ENCODE measurements around the gene LSM12.
"Not testable (repeated sequence)": the region's sequence is repeated elsewhere in the genome, so short reads cannot be mapped to it uniquely, and the experiment has no call there.

Gene LSM12

GRCh38 chr17:44063704-44064639, 2.5 kb downstream of the LSM12 start:
- no peak for DNase-seq (ENCODE audit: extremely low read depth, low read depth)
- TF ChIP-seq, protein P1, sequence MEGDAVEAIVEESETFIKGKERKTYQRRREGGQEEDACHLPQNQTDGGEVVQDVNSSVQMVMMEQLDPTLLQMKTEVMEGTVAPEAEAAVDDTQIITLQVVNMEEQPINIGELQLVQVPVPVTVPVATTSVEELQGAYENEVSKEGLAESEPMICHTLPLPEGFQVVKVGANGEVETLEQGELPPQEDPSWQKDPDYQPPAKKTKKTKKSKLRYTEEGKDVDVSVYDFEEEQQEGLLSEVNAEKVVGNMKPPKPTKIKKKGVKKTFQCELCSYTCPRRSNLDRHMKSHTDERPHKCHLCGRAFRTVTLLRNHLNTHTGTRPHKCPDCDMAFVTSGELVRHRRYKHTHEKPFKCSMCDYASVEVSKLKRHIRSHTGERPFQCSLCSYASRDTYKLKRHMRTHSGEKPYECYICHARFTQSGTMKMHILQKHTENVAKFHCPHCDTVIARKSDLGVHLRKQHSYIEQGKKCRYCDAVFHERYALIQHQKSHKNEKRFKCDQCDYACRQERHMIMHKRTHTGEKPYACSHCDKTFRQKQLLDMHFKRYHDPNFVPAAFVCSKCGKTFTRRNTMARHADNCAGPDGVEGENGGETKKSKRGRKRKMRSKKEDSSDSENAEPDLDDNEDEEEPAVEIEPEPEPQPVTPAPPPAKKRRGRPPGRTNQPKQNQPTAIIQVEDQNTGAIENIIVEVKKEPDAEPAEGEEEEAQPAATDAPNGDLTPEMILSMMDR (IDR thresholded peaks at IDR 0.05; ENCODE audit: low read depth, low read length), result no peak

- TF ChIP-seq, protein P1 (IDR thresholded peaks at IDR 0.05; ENCODE audit: low read depth, low read length), result no peak
- DNase-seq (ENCODE audit: extremely low read depth, low read depth), result no peak
Observed at GRCh38 chr17:44062871-44063270, 3.6 kb downstream of the LSM12 start.

GRCh38 chr17:44061446-44061845, 5.0 kb downstream of the LSM12 start:
- DNase-seq (ENCODE audit: extremely low read depth, low read depth), result no peak
- TF ChIP-seq, protein P1 (IDR thresholded peaks at IDR 0.05; ENCODE audit: low read depth, low read length), result no peak

GRCh38 chr17:44059101-44059892, 7.2 kb downstream of the LSM12 start:
- no peak for DNase-seq (ENCODE audit: extremely low read depth, low read depth)
- TF ChIP-seq, protein P1 (IDR thresholded peaks at IDR 0.05; ENCODE audit: low read depth, low read length), result no peak

DNA sequence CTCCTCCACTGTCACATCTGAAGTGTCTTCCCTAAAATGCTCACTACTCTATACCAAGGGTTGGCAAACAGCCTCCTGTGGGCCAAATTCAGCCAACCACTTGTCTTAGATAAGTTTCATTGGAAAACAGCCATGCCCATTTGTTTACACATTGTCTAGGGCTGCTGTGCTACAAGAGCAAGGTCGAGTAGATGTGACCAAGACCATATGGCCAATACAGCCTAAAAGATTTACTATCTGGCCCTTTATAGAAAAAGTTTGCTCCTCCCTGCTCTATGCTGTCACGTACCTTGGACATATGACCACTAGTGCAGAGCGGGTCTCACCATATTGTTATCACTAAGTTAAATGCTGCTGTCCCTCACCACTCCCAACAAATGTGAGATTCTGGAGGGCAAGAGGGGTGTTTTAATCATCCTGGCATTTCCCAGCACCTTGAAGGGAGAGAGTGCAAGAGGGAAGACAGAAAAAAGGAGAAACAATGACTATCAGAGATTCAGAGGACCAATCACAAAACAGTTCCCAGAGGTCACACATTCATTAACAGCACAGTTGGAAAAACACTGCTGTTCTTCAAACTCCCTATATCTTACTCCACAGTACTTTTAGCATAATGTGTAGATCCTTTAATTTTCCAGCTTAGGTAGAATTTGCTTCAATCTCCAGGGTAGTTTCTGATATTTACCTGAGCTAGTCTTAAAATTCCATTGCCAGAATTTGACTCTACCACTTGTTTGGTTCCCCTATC, 13.2 kb downstream of the LSM12 start:
- DNase-seq (ENCODE audit: extremely low read depth, low read depth), result no peak
- TF ChIP-seq, protein P1 (IDR thresholded peaks at IDR 0.05; ENCODE audit: low read depth, low read length), result no peak

- TF ChIP-seq, protein P1 (IDR thresholded peaks at IDR 0.05; ENCODE audit: low read depth, low read length), result no peak
- no peak for DNase-seq (ENCODE audit: extremely low read depth, low read depth)
Observed at GRCh38 chr17:44049294-44050060, 17.0 kb downstream of the LSM12 start.

- DNase-seq (ENCODE audit: extremely low read depth, low read depth), result not testable (repeated sequence)
Observed at GRCh38 chr17:44046893-44047292, 19.6 kb downstream of the LSM12 start.

Data from AG09319 (cell line).